Liver (tissue), 2 donors: Measurements from ENCODE around the gene C8G.

Experiments used
- CTCF ChIP-seq: fragments of 150-350 bp; IDR thresholded peaks from 2 replicates; pipeline ENCODE4 v1.5.1; 2017; ENCODE audit warnings: improper control_type of control experiment, low read depth, low read length; ENCODE audit not compliant: missing input control
- FOXA1 ChIP-seq: IDR thresholded peaks from 2 replicates; pipeline ENCODE4 v1.6.1; 2016; ENCODE audit warnings: antibody characterized with exemption
- MAX ChIP-seq: IDR thresholded peaks from 2 replicates; pipeline ENCODE4 v1.6.1; 2016; ENCODE audit warnings: antibody characterized with exemption
- donor health status: healthy.

GRCh38 chr9:136978865-136979544 lies 34.0 kb downstream of the C8G start:
- TF ChIP-seq MAX (no peak), CTCF (no peak), FOXA1 (no peak)
